ENCODE measurements around the gene JCHAIN. TPM values are rescaled to one million over a fixed set of nuclear protein-coding genes. Genes with fewer than 3 reads are reported as not detected.
A peak's percentile ranks its signal among the peaks of the same experiment; 100 is the strongest.

The JCHAIN gene
- total and polyA plus RNA-seq, 2 of the 13 experiments (the other 11 are each of a cell fraction or from before 2014, with no cell fraction given), result not detected

GRCh38 chr4:70687821-70688794 lies 21.8 kb upstream of the JCHAIN start, which contains the start of gene UTP3 (continued):
- TF ChIP-seq, protein P1, sequence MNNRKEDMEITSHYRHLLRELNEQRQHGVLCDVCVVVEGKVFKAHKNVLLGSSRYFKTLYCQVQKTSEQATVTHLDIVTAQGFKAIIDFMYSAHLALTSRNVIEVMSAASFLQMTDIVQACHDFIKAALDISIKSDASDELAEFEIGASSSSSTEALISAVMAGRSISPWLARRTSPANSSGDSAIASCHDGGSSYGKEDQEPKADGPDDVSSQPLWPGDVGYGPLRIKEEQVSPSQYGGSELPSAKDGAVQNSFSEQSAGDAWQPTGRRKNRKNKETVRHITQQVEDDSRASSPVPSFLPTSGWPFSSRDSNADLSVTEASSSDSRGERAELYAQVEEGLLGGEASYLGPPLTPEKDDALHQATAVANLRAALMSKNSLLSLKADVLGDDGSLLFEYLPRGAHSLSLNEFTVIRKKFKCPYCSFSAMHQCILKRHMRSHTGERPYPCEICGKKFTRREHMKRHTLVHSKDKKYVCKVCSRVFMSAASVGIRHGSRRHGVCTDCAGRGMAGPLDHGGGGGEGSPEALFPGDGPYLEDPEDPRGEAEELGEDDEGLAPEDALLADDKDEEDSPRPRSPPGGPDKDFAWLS (CRISPR knock-in tag; IDR thresholded peaks at IDR 0.05; ENCODE audit: borderline replicate concordance), result no peak
- TF ChIP-seq ZBTB8A (CRISPR knock-in tag; IDR thresholded peaks at IDR 0.05; ENCODE audit: borderline replicate concordance, low read depth) (no peak; the same call in 1 of the 2 replicates), RAD21 (CRISPR knock-in tag; IDR thresholded peaks at IDR 0.05) (peak; percentile 60), ATF7 (IDR thresholded peaks at IDR 0.05) (no peak), ATF7 (CRISPR knock-in tag; IDR thresholded peaks at IDR 0.05) (no peak; the same call in 1 of the 2 replicates), ZNF839 (CRISPR knock-in tag; IDR thresholded peaks at IDR 0.05; ENCODE audit: borderline replicate concordance) (peak; percentile 73; the same call in 1 of the 2 replicates), RBM39 (IDR thresholded peaks at IDR 0.05; ENCODE audit: low read depth, low read length, poor library complexity, severe bottlenecking) (peak; percentile 55), DNMT1 (CRISPR knock-in tag; IDR thresholded peaks at IDR 0.05) (no peak), SRSF1 (optimal IDR thresholded peaks at IDR 0.05; ENCODE audit: low read depth, low read length) (peak; percentile 55), ZNF329 (CRISPR knock-in tag; IDR thresholded peaks at IDR 0.05; ENCODE audit: low read depth) (peak; percentile 91), NFRKB (IDR thresholded peaks at IDR 0.05) (no peak), ZNF253 (CRISPR knock-in tag; IDR thresholded peaks at IDR 0.05; ENCODE audit: borderline replicate concordance) (no peak), ZNF644 (CRISPR knock-in tag; IDR thresholded peaks at IDR 0.05; ENCODE audit: low read depth) (peak; percentile 6; the same call in 1 of the 2 replicates), HMG20A (CRISPR knock-in tag; IDR thresholded peaks at IDR 0.05; ENCODE audit: borderline replicate concordance) (peak; percentile 40; the same call in 1 of the 2 replicates), ZFP37 (CRISPR knock-in tag; IDR thresholded peaks at IDR 0.05; ENCODE audit: borderline replicate concordance) (no peak), TOE1 (CRISPR knock-in tag; IDR thresholded peaks at IDR 0.05) (no peak), MIXL1 (CRISPR knock-in tag; IDR thresholded peaks at IDR 0.05) (peak; percentile 98)
- TF ChIP-seq, protein P2, sequence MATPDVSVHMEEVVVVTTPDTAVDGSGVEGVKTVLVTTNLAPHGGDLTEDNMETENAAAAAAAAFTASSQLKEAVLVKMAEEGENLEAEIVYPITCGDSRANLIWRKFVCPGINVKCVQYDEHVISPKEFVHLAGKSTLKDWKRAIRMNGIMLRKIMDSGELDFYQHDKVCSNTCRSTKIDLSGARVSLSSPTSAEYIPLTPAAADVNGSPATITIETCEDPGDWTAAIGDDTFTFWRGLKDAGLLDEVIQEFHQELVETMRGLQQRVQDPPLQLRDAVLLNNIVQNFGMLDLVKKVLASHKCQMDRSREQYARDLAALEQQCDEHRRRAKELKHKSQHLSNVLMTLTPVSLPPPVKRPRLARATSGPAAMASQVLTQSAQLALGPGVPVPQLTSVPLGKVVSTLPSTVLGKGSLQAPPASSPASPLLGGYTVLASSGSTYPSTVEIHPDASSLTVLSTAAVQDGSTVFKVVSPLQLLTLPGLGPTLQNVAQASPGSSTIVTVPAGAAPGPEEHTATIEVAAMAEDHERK (CRISPR knock-in tag; IDR thresholded peaks at IDR 0.05; ENCODE audit: low read depth), result peak; percentile 64
- TF ChIP-seq, protein P3, sequence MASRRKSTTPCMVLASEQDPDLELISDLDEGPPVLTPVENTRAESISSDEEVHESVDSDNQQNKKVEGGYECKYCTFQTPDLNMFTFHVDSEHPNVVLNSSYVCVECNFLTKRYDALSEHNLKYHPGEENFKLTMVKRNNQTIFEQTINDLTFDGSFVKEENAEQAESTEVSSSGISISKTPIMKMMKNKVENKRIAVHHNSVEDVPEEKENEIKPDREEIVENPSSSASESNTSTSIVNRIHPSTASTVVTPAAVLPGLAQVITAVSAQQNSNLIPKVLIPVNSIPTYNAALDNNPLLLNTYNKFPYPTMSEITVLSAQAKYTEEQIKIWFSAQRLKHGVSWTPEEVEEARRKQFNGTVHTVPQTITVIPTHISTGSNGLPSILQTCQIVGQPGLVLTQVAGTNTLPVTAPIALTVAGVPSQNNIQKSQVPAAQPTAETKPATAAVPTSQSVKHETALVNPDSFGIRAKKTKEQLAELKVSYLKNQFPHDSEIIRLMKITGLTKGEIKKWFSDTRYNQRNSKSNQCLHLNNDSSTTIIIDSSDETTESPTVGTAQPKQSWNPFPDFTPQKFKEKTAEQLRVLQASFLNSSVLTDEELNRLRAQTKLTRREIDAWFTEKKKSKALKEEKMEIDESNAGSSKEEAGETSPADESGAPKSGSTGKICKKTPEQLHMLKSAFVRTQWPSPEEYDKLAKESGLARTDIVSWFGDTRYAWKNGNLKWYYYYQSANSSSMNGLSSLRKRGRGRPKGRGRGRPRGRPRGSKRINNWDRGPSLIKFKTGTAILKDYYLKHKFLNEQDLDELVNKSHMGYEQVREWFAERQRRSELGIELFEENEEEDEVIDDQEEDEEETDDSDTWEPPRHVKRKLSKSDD (CRISPR knock-in tag; IDR thresholded peaks at IDR 0.05; ENCODE audit: low read depth), result peak; percentile 54; the same call in 1 of the 2 replicates
- TF ChIP-seq, protein P4, sequence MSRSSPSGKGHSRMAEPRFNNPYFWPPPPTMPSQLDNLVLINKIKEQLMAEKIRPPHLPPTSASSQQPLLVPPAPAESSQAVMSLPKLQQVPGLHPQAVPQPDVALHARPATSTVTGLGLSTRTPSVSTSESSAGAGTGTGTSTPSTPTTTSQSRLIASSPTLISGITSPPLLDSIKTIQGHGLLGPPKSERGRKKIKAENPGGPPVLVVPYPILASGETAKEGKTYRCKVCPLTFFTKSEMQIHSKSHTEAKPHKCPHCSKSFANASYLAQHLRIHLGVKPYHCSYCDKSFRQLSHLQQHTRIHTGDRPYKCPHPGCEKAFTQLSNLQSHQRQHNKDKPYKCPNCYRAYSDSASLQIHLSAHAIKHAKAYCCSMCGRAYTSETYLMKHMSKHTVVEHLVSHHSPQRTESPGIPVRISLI (CRISPR knock-in tag; IDR thresholded peaks at IDR 0.05; ENCODE audit: borderline replicate concordance), result peak; percentile 50; the same call in 1 of the 2 replicates
